NCI-H1417 (cell line): Measurements from ENCODE around the gene TTC3.
A peak's percentile ranks its signal among the peaks of the same experiment; 100 is the strongest.
"Not testable (repeated sequence)": the region's sequence is repeated elsewhere in the genome, so short reads cannot be mapped to it uniquely, and the experiment has no call there.

ENCODE experiments used
- DNase-seq, 3 experiments: peaks; one replicate each; lab custom pipeline; 2025; lab: John Stamatoyannopoulos, UW

The TTC3 gene

DNA sequence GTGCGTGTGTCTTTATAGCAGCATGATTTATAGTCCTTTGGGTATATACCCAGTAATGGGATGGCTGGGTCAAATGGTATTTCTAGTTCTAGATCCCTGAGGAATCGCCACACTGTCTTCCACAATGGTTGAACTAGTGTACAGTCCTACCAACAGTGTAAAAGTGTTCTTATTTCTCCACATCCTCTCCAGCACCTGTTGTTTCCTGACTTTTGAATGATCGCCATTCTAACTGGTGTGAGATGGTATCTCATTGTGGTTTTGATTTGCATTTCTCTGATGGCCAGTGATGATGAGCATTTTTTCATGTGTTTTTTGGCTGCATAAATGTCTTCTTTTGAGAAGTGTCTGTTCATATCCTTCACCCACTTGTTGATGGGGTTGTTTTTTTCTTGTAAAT, 149.2 kb downstream of the TTC3 start:
- not testable (repeated sequence) for DNase-seq

DNA sequence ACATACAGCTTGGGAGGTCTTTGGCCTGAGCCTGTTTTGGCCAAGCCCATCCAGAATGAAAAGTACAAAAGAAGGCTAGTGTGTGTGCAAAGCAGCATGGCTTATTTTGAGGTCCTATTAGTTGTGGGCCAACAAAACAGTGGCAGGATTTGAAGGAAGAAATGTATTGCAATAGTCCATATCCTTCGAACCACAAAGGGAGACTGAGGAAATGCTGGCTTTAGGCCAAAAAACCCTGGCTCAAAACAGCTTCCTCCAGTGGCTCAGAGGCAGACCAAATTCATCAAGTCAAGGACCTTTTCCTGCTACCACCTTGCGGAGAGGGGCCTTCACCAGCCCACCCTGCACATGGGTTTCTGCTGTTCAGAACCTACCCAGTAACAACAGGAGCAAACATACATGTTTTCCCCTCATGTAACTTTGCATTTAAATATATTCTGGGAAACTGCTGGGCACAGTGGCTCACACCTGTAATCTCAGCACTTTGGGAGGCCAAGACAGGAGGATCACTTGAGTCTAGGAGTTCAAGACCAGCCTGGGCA, 150.8 kb downstream of the TTC3 start:
- no peak for DNase-seq

DNA sequence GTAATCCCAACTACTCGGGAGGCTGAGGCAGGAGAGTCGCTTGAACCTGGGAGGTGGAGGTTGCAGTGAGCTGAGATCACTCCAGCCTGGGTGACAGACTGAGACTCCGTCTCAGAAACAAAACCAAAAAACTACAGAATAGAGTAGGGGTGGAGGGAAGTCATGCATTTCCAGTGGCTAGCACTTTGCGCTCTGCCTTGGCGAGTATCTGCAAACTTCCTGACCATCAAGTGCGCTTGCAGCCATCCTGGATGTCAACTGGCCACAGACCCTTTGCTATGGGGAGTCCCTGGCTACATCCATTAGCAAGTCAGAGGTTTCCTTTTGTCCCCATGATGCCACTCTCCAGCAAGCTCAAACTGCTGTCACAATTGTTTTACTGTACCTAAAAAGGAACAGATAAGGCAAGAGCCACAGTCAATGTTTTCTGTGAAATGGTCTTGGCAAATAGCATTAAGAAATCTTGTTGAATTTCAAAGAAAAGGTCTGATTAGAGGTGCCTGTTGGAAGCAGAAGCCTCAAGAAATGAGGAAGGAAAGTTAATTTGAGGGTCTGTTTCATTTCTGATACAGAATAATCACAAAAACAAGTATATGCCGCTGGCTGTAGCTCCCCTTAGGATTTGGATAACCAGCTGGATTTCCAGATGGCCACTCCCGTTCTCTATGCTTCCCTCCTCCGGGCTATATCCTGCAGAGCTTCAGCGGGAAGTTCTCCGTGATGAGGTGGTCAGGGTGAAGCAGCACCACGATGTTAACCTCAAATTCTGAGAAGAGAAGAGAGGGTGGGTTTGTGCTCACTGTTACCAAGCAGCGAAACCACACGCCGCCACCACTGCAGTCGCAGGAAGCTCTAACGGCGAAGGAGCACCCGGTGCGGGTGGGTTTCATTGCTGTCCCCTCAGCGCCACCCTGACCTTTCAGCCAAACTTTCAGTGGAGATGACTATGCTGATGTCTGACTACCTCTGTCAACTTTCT, 152.1 kb downstream of the TTC3 start:
- no peak for DNase-seq

DNA sequence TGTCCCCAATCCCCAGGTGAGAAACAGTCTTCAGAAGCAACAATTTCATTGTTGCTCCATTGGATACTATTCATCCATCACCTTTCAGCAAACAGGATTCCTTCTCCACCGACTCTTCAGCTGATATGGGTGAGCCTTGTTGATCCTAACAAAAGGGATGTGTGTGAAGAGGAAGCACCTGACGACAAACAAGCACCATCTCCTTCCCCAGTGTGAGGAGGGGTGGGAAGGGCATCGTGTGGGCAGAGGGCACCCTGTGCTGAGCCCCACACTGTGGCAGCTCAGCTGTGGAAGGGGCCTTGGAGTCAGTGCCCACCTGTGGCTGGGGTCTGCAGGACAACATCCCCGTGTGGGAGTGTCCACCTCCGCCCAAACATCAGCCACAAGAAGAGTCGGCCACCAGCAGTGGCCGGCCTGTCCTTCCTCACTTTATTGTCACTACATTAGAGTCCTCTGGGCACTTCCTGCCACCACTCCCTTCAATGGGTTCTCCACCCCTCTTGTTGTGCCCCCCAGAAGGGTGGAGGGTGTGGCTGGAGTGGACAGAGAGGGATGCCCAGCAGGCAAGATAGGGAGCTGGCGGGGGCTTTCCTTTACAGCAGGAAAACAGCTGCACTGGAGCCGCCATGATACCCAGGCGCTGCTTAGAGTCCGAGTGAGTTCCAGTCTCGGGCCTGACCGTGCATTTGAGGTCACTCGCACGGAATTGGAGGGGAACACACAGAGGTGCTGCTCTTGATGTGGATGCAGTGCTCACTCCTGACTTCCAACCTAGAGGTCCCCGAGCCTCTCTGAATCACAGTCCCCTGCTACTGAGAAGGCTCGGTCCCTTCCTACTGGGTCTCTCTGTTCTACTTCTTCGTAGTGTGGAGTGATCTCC, 153.2 kb downstream of the TTC3 start:
- no peak for DNase-seq

DNA sequence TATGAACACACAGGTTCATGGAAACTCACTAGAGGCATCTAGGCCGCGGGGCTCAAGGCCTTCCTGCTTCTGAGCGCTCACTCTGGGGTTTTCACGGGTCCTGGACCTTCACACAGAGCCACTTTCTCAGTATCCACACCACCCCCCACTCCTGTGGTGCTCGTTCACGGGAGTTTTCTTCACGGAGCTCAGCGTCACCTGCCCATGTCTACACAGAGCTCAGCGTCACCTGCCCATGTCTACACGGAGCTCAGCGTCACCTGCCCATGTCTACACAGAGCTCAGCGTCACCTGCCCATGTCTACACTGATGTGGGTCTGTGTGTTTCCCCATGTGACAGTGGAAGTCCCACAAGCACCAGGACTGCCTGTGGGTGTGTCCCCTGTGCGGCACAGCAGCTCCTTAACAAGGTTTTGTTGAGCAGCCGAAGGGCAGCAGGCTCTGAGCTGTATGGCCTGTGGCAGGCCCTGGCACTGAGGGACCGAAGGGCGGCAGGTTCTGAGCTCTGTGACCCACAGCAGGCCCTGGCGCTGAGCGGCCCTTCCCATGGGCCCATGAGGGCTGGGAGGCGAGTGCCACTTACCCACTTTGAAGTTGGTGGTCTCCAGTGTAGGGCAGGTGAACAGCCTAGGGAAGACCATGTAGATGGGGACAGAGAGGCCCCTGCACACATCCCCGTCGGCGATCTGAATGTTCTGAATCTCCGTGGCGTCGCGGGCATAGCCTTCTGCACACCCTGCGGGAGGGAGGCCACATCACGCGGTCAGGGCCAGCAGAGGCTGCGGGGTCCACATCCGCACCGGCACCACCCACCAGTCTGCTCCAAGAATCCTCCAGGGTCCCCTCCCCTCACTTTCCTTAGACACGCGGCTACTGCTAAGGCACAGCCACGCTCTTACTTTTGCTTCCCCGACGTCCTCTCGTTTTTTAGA, 154.3 kb downstream of the TTC3 start:
- DNase-seq, result no peak

DNA sequence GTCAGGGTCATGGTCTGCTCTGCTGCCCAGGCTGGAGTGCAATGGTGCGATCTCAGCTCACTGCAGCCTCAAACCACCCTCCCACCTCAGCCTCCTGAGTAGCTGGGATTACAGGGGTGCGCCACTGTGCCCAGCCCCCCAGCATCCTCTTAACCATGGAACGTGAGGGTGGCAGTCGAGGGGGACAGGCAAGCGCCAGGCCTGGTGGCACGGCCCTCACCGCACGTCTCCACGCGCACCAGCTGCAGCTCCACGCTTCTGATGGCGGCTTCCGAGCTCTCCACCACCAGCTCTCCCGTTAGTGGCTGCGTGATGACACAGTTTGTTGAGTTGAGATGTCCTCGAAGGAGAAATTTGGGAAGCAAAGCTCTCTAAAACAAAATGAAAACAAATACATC, 154.9 kb downstream of the TTC3 start:
- no peak for DNase-seq

DNA sequence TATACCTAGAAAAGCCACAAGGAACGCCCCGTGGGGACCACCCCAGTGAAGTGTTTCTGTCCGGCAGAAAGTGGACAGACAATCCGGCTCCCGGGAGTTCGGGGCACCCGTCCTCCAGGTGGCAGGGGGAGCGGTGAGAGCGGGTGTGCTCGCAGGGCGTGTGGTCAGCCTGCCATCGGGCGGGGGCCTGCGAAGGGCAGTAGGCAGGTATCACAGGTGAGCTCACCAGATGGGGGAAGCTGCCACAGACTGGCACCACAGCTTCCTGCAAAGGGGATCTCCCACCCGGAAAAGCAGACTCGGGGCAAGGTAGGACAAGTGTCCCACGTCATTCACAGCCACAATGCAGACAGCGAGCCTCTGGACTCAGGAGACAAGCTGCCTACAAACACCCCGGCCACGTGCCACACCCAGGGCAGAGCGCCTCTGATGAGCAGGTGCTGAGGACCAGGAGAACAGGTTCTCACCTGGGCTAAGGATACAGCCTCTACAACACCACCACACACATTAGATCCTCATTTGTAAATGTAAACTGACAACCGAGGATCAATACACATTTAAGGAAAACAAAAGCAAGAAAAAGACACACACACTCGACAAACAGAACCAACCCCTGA, 157.7 kb downstream of the TTC3 start:
- peak in 2 of 3 experiments; percentile 35 to 69 for DNase-seq

DNA sequence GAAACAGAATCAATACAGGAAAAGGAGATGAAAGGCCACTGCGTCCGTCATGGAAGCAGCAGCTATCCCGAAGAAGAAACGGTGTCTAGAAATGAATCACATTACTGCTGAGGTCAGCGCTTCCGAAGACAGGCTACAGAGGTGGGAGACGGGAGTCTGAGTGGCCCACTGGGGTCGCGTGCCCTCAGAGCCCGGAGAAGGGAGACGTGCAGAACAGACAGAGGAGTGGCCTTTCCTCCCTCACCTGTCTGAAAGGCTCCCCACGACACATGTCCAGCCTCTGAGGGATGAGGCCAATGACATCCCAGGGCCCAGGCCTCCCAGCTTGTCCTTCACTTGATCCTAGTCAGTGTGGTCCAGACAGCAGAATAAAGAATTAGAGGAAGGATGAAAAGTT, 158.2 kb downstream of the TTC3 start:
- no peak for DNase-seq

DNA sequence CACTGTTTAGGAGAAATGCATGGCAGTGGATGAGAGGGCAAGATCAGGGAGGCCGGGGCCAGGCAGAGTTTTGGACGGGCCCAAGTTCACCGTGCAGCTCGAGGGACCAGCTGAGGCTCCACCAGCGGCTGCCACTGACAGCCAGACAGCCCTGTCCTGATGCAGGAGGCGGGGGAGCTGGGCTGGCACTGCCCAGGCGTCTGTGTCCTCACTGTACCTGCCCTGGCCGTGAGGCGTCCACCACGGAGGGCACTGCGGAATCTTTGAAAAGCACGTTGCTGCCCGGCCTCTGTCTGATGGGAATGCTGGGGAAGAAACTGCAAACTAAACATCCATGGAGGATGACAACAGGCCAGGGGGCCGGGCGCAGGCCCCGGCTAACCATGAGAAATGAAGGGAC, 158.6 kb downstream of the TTC3 start:
- no peak for DNase-seq

DNA sequence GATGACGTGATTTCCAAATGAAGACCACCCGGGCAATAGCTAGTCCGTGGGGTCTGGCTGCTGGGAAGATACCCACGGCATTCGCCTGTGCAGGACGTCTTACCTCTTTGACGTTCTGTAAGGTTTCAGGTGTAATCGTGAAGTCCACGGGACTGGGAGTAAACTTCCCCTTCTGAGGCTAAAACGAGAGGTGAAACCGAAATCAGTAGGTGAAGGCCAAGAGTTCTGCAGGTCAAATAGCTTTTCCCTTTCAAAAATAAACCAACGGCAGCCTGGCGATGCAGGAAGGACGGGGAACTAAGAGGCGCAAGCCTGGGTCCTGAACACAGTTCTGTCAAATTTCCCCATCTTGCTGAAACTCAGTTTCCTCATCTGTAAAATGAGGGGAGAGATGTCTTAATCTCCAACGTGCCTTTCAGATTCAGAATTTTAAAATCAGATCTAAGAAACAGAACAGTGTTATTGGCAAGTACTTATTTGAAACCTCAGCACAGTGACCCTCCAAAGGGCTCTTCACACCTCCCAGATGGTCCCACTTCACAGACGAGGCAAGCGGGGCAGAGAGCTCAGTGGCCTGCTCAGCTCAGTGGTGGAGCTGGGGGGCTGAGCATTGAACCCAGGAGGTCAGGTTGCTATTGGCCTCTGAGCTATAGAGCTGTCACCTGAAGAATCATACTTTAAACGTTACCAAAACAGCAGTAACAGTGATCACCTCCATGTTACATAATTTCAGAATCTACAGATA, 159.4 kb downstream of the TTC3 start:
- DNase-seq, result no peak

DNA sequence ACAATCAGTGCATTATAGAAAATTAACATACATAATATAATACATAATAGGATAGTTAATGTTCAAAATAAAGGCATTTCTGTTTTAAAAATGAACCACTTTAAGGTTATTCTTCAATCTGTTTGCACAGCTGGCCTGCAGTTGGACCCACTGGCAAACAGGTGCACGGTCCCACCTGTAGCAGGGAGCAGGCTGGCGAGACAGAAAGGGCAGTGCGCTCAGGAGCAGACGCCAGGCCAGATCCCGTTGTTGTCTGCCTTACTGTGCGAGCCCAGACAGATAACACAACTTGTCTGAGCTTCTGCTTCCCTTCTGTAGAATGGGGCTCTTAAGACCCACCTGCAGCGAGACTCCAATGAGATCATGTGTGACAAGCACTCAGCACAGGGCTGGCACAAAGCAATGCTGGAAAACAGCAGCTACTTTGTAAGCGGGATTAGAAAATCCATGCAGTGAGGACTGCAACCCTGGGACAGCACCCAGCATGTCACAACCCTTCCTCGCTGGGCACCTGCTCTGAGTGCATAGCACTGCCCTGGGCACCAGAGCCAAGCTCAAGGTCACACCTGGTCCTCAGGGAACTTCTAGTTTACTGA, 160.6 kb downstream of the TTC3 start:
- DNase-seq, result peak in 2 of 3 experiments; percentile 52 to 81

DNA sequence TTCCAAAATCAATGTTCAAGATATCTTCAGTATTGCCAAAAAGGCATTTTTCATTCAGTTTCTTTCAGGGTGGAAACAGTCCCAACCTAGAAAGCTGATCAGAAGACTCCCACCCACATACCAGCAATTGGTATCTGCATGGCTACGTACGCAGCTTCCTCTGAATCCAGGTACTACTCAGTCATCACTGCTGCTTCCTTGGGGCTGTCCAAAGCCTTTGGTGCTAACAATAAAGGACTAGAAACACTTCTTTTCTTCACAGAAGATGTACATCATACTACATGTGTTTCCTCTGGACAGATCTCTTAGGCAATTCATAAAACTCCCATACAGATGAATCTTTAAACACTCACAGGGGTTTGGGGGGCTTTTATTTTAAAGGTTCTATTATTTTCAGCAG, 164.3 kb downstream of the TTC3 start:
- no peak for DNase-seq

DNA sequence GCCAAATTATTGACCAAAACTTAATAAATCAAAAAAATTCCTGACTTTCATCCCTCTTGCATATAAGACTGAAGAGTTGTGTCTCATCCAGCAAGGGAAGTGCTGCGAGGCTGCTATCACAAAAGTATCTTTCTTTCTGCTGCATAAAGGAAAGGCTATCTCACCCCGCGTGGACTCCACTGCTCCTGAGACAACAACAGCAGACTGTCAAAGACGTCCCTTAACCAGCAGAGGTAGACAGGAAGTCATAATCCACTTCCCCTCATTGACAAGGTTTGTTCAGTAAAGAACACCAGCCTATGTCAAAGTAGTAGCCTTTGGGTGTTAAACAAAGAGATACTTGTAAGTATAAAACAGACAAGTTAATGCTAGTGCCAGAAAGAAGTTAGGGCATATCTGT, 164.7 kb downstream of the TTC3 start:
- DNase-seq, result peak in 1 of 3 experiments; percentile 25

DNA sequence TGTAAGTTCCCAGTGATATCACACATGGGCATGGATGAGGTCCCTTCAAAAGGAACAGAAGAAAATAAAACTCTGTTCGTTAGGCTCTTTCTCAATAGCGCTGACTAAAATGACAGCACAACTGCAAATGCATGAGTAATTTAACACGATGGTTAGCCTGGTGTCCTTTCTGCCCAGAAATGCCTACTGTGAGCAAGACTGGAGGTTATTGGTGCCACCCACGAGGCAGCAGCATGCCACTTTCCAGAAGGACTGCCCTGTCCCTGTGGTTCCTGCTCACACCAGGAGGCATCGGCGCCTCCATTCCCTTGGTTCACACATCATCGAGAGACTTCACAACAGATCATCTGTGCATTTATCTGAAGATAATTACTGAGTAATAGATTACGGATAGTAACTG, 167.9 kb downstream of the TTC3 start:
- no peak for DNase-seq

DNA sequence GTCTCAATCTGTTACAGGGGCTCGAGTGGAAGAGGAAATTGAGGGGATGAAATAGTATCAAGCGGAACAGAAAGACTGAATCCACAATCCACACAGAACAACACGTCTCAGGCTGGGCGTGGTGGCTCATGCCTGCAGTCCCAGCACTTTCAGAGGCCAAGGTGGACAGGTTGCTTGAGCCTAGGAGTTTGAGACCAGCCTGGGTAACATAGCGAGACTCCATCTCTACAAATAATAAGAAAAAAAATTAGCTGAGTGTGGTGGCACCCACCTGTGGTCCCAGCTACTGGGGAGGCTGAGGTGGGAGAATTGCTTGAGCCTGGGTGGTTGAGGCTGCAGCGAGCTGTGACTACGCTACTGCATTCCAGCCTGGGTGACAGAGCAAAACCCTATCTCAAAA, 168.4 kb downstream of the TTC3 start:
- DNase-seq, result no peak

DNA sequence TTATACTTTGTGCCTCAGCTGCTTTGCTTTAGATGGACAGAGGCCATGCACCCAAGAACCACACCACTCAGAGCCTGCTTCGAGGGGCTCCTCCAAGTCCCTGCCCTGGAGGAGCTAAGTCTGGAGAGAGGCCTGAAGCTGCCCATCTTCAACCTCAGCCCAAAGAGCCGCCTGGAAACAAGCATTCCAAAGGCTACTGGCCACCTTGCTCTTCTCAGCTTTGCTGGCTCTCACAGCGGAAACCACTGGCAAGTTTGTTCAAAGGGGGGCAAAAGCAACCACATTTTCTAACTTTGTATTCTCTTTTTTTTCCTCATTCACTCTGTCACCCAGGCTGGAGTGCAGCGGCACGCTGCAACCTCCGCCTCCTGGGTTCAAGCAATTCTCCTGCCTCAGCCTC, 170.9 kb downstream of the TTC3 start:
- no peak for DNase-seq

DNA sequence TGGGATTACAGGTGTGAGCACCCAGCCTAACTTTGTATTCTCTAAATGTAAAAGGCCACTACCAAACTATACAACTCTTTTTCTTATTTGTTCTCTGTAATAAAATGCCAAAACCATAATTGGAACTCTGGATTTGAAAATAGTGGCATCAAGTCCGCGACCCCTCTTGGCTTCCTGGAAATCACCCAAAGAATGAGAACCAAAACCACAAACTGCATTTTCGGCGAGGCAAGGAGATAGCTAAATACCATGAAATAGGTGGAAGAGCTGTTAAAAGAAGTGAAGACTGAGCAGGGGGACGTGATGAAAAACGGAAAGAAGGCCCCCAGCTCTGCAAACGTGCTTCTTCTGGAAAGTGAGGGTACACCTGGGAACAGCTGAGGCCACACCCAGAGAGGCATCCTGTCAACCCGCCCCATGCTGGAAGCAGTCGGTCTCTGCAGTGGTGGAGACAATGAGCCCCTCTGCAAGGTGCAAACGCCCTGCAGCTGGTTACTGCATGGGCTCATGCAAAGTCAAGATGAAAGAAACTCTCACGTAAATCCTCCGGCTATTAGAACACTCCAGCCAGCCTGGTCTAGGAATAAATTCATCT, 171.5 kb downstream of the TTC3 start:
- DNase-seq, result no peak

DNA sequence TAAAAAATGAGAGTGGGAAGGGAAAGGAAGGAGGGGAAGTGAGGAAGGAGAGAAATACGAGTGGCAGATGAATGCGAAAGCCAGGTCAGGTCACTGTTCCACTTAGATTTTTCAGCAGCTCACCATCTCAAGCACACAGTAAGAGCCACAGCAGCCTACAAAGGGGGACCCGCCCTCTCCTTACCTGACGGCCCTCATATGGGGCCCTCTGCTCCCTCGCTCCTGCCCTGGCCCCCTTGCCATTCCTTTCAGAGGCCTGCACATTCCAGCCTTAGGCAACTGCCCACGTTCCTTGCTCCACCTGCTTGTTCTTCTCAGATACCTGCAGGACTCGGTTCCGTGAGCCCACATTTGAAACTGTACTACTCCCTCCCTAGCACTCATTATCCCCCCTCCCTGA, 172.1 kb downstream of the TTC3 start:
- DNase-seq, result no peak

DNA sequence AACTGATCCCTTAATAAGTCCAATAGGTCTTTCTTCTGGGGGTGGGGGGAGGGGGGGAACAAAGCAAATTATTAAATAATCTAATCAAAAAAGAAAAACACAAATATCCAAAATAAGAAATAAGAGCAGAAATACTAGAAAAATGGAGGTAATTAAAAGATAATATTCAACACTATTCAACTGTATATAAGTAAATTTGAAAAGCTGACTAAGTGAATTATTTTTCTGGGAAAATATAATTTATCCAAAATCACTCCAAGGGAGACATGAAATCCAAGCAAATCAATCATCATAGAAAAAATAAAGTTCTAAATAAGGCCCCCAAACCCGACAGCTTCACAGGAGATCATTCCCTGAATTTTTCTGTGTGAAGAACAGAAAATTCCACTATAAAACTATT, 175.2 kb downstream of the TTC3 start:
- no peak for DNase-seq
